ENCODE results near the gene RGS6. TPM values are rescaled to one million over a fixed set of nuclear protein-coding genes. Genes with fewer than 3 reads are reported as not detected.
"Not testable (repeated sequence)": the region's sequence is repeated elsewhere in the genome, so short reads cannot be mapped to it uniquely, and the experiment has no call there.

Gene RGS6
- total RNA-seq (2022) = not detected in 2 replicates
- percentile 2 among the genes with signal in this experiment for Bru-seq, nascent RNA
- percentile 2 among the genes with signal in this experiment for BruChase-seq, experiment 1, labeled RNA remaining after a 6-hour chase
- BruChase-seq, experiment 2, labeled RNA remaining after a 2-hour chase = percentile 3 among the genes with signal in this experiment
- long read RNA-seq = 0 reads

DNA sequence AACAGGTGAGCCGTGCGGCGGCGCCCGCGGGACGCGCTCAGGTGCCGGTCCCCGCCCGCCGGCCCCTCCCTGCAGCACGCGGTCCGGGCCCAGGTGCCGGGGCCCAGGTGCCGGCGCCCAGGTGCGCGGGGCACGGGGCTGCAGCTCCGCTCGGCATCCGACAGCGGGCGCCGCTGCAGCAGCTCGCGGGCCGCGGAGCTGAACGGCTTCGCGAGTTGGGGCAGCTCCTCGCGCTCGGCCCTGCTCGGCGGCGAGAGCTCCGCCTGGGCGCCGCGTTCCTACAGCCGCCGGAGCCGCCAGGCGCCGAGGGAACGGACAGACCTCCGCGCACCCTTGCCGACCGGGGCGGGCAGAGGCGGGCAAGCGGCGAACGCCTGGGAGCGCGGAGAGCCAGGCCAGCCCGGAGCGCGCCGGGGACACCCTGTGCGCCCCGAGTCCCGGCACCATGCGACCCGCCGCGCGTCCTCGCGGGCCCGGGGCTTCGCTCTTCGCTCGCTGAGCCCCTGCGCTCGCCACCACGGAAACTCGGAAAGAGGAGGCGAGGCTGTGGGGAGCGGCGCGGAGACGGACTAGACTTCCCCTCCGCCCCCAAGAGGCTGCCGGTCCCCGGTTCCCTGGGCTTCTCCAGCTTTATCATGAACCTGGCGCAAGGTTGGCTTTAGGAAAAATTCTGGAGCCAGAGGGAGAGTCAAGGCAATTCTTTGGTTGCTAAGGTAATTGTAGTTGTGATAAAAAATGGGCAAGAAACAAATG lies at the start of gene RGS6:
Gene RGS6, plus strand, starts transcription at position 201 of the 753 bp plus-strand sequence.
- no peaks in the 10 kb centered on the region for H3K36me3 Mint-ChIP-seq (ENCODE audit: insufficient read depth, unreplicated experiment)
- TF ChIP-seq, protein P1, sequence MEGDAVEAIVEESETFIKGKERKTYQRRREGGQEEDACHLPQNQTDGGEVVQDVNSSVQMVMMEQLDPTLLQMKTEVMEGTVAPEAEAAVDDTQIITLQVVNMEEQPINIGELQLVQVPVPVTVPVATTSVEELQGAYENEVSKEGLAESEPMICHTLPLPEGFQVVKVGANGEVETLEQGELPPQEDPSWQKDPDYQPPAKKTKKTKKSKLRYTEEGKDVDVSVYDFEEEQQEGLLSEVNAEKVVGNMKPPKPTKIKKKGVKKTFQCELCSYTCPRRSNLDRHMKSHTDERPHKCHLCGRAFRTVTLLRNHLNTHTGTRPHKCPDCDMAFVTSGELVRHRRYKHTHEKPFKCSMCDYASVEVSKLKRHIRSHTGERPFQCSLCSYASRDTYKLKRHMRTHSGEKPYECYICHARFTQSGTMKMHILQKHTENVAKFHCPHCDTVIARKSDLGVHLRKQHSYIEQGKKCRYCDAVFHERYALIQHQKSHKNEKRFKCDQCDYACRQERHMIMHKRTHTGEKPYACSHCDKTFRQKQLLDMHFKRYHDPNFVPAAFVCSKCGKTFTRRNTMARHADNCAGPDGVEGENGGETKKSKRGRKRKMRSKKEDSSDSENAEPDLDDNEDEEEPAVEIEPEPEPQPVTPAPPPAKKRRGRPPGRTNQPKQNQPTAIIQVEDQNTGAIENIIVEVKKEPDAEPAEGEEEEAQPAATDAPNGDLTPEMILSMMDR (IDR thresholded peaks at IDR 0.05; ENCODE audit: unreplicated experiment) = no peak
- ChIA-PET CTCF (interaction anchor here (0.6 to 0.7 kb wide), 4 partner anchors 79 to 471 kb away, joined by 3 to 4 read pairs (median 3); no protein-coding TSS in a partner anchor), POLR2A (no interaction called here)
- no peaks in the 10 kb centered on the region for H3K9me3 Mint-ChIP-seq (ENCODE audit: unreplicated experiment)
- no peak within 1 kb of the TSS for H3K27ac Mint-ChIP-seq (ENCODE audit: low read depth, unreplicated experiment)
- no peak within 1 kb of the TSS for H3K4me3 Mint-ChIP-seq (ENCODE audit: unreplicated experiment)
- intact Hi-C loops (cut with micrococcal nuclease) = loop anchor here (10.0 kb wide), 1 partner anchor 362 kb away; no protein-coding TSS in a partner anchor
- peaks cover 50% of the 10 kb centered on the region for H3K27me3 Mint-ChIP-seq (ENCODE audit: insufficient read depth, unreplicated experiment)
- no peaks in the 10 kb centered on the region for H3K4me1 Mint-ChIP-seq (ENCODE audit: insufficient read depth, unreplicated experiment)
- peak; percentile 35 for DNase-seq (ENCODE audit: unreplicated experiment)
- BruUV-seq (replicated peaks) = no TSS peak

DNA sequence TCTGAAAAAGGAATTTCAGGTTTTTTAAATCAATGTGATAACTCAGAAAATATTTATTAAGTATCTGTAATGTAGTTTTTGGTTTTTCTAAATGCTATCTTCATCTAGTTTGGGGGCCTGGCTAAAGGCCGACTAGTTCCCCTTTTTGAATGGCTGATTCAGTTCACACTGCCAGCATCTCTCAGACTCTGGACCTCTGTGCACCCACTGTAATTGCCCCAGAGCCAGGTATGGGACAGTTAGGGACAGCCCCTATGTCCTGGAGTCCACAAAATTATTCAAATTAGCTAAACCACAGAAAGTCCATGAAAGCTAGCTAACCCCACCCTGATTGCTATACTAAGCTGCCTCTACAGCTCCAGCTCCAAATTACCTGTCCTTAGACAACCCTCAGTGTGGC lies 49.1 kb upstream of the RGS6 start:
- DNase-seq (ENCODE audit: unreplicated experiment) = no peak
- H3K4me3 Mint-ChIP-seq (ENCODE audit: unreplicated experiment) = no peak overlapping the region
- ChIA-PET CTCF (interaction anchor here (1.3 kb wide), 1 partner anchor 28 kb away, joined by 3 read pairs; no protein-coding TSS in a partner anchor), POLR2A (no interaction called here)
- H3K4me1 Mint-ChIP-seq (ENCODE audit: insufficient read depth, unreplicated experiment) = no peaks in the 10 kb centered on the region
- H3K27me3 Mint-ChIP-seq (ENCODE audit: insufficient read depth, unreplicated experiment) = peaks cover 11% of the 10 kb centered on the region
- H3K27ac Mint-ChIP-seq (ENCODE audit: low read depth, unreplicated experiment) = no peak overlapping the region
- intact Hi-C loops (cut with micrococcal nuclease) = no loop called here
- TF ChIP-seq, protein P1 (IDR thresholded peaks at IDR 0.05; ENCODE audit: unreplicated experiment) = no peak
- no peaks in the 10 kb centered on the region for H3K36me3 Mint-ChIP-seq (ENCODE audit: insufficient read depth, unreplicated experiment)
- peaks cover 7% of the 10 kb centered on the region for H3K9me3 Mint-ChIP-seq (ENCODE audit: unreplicated experiment)
- BruUV-seq (replicated peaks) = no TSS peak

DNA sequence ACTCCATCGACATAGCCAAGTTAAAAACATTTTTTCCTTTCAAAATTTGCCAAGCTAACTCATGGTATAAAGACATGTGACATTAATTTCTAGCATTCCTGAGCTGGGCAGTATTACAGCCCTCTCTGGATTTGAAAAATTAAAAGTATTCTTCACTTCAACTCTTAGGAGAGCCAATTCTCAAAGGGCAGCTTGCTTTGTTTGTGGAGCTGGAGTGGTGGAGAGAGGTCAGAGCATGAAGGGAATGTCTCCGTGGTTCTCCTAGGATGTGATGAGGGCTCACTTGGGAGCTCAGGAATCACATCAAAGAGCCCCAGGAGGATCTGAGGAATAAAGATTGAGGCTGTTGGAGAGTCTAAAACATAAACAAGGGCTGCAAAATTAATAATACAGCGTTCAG lies 46.9 kb upstream of the RGS6 start:
- ChIA-PET CTCF (interaction anchor here (0.7 kb wide), 1 partner anchor 27 kb away, joined by 3 read pairs; no protein-coding TSS in a partner anchor), POLR2A (no interaction called here)
- no peaks in the 10 kb centered on the region for H3K36me3 Mint-ChIP-seq (ENCODE audit: insufficient read depth, unreplicated experiment)
- TF ChIP-seq, protein P1 (IDR thresholded peaks at IDR 0.05; ENCODE audit: unreplicated experiment) = no peak
- intact Hi-C loops (cut with micrococcal nuclease) = no loop called here
- H3K27me3 Mint-ChIP-seq (ENCODE audit: insufficient read depth, unreplicated experiment) = peaks cover 11% of the 10 kb centered on the region
- peaks cover 16% of the 10 kb centered on the region for H3K9me3 Mint-ChIP-seq (ENCODE audit: unreplicated experiment)
- DNase-seq (ENCODE audit: unreplicated experiment) = no peak
- H3K4me3 Mint-ChIP-seq (ENCODE audit: unreplicated experiment) = no peak overlapping the region
- BruUV-seq (replicated peaks) = no TSS peak
- H3K27ac Mint-ChIP-seq (ENCODE audit: low read depth, unreplicated experiment) = no peak overlapping the region
- H3K4me1 Mint-ChIP-seq (ENCODE audit: insufficient read depth, unreplicated experiment) = no peaks in the 10 kb centered on the region

DNA sequence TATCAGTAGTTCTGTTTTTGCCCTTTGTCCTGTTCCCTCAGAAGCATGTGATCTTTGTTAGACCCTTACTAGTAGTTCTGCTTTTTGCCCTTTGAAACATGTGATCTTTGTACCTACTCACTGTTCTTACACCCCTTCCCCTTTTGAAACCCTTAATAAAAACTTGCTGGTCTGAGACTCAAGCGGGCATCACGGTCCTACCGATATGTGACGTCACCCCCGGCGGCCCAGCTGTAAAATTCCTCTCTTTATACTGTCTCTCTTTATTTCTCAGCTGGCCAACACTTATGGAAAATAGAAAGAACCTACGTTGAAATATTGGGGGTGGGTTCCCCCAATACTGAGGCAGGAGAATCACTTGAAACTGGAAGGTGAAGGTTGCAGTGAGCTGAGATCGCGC lies 44.4 kb upstream of the RGS6 start:
- H3K27me3 Mint-ChIP-seq (ENCODE audit: insufficient read depth, unreplicated experiment) = peaks cover 11% of the 10 kb centered on the region
- peaks cover 16% of the 10 kb centered on the region for H3K9me3 Mint-ChIP-seq (ENCODE audit: unreplicated experiment)
- H3K36me3 Mint-ChIP-seq (ENCODE audit: insufficient read depth, unreplicated experiment); H3K27ac Mint-ChIP-seq (ENCODE audit: low read depth, unreplicated experiment); POLR2A ChIA-PET; DNase-seq (ENCODE audit: unreplicated experiment); H3K4me1 Mint-ChIP-seq (ENCODE audit: insufficient read depth, unreplicated experiment); H3K4me3 Mint-ChIP-seq (ENCODE audit: unreplicated experiment); BruUV-seq (replicated peaks); intact Hi-C loops (cut with micrococcal nuclease): not testable (repeated sequence)
- CTCF ChIA-PET = interaction anchor here (0.6 kb wide), 1 partner anchor 123 kb away, joined by 3 read pairs; no protein-coding TSS in a partner anchor

Measured in MCF 10A (cell line).